Thymus (tissue), 11 donors: ENCODE results near the gene PROM1. TPM values are rescaled to one million over a fixed set of nuclear protein-coding genes. Genes with fewer than 3 reads are reported as not detected.

ENCODE experiments used
- DNase-seq, 9 donors: peaks; one replicate each; pipeline ENCODE4 v3.0.0-alpha.2; 2013; ENCODE audit warnings: low spot score in 9 of 9, low read depth in 6 of 9, missing footprints in 1 of 9
- H3K27ac ChIP-seq, 2 donors: one replicate each; pipeline ENCODE4 v1.5.1; 2013; ENCODE audit warnings: control low read depth in 1 of 2, low read depth in 1 of 2, low read length in 1 of 2, mild to moderate bottlenecking in 1 of 2, moderate library complexity in 1 of 2
- H3K27me3 ChIP-seq, 2 donors: one replicate each; pipeline ENCODE4 v1.5.1; 2013; ENCODE audit warnings: low read length in 1 of 2; ENCODE audit not compliant: control insufficient read depth in 2 of 2, insufficient read depth in 1 of 2
- H3K36me3 ChIP-seq, 2 donors: one replicate each; pipeline ENCODE4 v1.5.1; 2013; ENCODE audit warnings: low read length in 1 of 2, mild to moderate bottlenecking in 1 of 2, moderate library complexity in 1 of 2; ENCODE audit not compliant: control insufficient read depth in 2 of 2, insufficient read depth in 2 of 2
- H3K4me1 ChIP-seq, 2 donors: one replicate each; pipeline ENCODE4 v1.5.1; 2013; ENCODE audit warnings: low read length in 2 of 2; ENCODE audit not compliant: control insufficient read depth in 2 of 2, insufficient read depth in 2 of 2
- H3K4me3 ChIP-seq, 2 donors: one replicate each; pipeline ENCODE4 v1.5.1; 2013; ENCODE audit warnings: low read length in 2 of 2, control low read depth in 1 of 2, mild to moderate bottlenecking in 1 of 2
- H3K9me3 ChIP-seq, 2 donors: one replicate each; pipeline ENCODE4 v1.5.1; 2013; ENCODE audit warnings: low read length in 1 of 2, mild to moderate bottlenecking in 1 of 2; ENCODE audit not compliant: control insufficient read depth in 2 of 2, insufficient read depth in 1 of 2
- WGBS: extraction: QIAGEN DNeasy Blood & Tissue Kit; methylation state at CpG from one replicate; pipeline ENCODE4 v1.1.7; 2013; 5-methylcytosine and 5-hydroxymethylcytosine counted together
- polyA plus RNA-seq: library from polyadenylated mRNA; stranded (reverse); fragments of 200-250 nt; gene quantifications from one replicate; pipeline ENCODE4 v1.2.3, GENCODE V29; 2013
- total RNA-seq: library from RNA; stranded (reverse); fragments of 120-200 nt; gene quantifications from one replicate; pipeline ENCODE4 v1.2.4, GENCODE V29; 2013
- donor health status: healthy.

PROM1 gene
- total and polyA plus RNA-seq, 2 donors = 1.0 to 1.1 TPM

DNA sequence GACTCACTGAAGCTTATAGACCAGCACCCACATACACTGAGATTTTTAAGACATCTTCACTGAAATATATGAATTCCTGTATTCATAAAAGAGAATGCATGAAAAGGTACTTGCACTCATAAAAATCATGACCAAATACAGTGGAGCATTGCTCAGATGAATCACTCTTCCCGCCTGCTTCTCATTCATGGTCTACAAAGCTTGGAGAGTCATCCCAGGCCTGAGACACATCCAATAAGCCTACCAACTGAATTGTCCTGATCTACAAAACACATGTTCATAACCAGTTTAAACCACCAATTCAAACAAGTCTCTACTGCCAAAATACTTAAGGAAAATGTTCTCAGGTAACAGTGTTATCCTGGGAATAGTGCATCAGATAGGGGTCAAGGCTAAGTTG lies 38.1 kb downstream of the PROM1 start:
- no peak overlapping the region for H3K27ac ChIP-seq
- no peaks in the 10 kb centered on the region for H3K4me1 ChIP-seq
- no peak overlapping the region for H3K4me3 ChIP-seq
- H3K36me3 ChIP-seq = no peaks in the 10 kb centered on the region
- 100% methylated on average over 1 of the region's 1 CpG for WGBS
- no peaks in the 10 kb centered on the region for H3K9me3 ChIP-seq
- H3K27me3 ChIP-seq = no peaks in the 10 kb centered on the region
- DNase-seq = no peak

DNA sequence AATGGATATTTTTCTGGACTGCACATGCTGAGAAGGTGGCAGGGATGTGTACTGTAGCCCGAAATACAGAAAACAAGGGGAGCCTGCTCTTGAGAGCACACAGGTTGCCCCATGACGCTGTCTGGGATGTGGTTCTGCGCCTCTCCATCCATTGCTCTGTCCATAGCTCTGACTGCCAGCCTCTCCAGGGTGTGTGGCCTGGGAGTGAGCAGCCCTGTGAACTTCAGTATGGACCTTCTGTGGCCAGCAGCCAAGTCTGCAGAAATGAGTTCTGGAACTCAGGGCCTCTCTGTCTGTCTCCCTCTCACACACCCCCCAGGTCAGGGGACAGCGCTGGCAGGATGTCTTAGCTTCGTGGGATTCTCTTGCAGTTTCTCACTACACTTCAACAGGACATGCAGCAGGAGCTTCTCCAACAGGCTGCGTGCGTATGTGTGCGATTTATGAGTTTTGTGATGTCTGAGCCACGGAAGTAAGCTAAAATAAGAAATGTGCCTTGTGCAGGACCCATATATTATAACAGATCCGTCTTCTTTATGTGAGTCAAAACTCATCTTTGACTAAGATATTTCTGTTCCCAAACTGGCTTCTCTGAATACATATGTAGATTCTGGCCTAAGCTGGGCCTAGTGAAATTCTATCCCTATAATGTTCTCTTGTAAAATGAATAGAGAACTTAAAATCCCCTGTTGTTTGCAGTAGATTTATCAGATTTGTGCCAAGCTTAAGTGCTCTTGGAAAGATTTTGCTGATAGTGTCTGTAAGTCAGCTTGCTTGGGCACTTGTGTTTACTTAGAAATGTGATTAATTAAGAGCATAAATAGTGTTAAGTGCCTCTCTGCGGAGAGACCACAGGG lies 40.0 kb downstream of the PROM1 start:
- H3K9me3 ChIP-seq = no peaks in the 10 kb centered on the region
- 76% methylated on average over 11 of the region's 11 CpGs for WGBS
- DNase-seq = no peak
- no peaks in the 10 kb centered on the region for H3K4me1 ChIP-seq
- no peaks in the 10 kb centered on the region for H3K27me3 ChIP-seq
- no peaks in the 10 kb centered on the region for H3K36me3 ChIP-seq
- H3K27ac ChIP-seq = no peak overlapping the region
- H3K4me3 ChIP-seq = no peak overlapping the region

DNA sequence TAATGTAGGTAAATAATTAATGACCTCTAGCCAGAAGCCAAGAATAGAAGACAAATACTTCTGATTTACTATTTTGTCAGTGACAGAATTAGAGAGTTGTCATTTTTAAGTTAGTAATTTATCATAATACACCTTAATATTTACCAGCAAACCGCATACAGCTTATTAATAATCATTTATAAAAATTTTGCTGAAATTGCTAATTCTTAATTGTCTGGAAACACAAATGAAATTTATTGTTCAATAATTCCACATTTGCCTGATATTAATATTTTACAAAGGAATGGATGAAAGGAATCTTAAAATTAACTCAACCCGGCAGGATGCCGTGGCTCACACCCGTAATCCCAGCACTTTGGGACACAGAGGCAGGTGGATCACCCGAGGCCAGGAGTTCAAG lies 44.7 kb downstream of the PROM1 start:
- no peaks in the 10 kb centered on the region for H3K9me3 ChIP-seq
- no peaks in the 10 kb centered on the region for H3K27me3 ChIP-seq
- 97% methylated on average over 5 of the region's 5 CpGs for WGBS
- H3K4me1 ChIP-seq = no peaks in the 10 kb centered on the region
- no peak overlapping the region for H3K27ac ChIP-seq
- DNase-seq = no peak
- H3K36me3 ChIP-seq = no peaks in the 10 kb centered on the region
- no peak overlapping the region for H3K4me3 ChIP-seq

DNA sequence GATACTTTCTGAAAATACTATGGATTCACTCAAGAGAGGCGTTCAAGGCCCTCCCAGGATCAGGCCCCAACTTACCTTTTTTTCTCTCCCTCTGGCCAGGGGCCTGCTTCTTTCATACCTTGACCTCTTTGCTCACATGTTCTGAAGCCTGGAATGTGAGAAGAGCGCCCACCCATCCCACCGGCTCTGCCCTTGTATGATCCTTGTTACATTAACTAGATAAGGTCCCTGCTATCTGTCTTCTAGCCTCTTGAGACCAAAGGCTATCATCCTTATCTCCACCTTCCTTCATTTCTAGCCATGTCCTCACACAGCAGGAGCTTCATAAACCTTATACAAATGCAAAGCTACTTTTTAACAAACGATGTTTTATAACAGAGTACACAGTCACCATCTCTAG lies 45.9 kb downstream of the PROM1 start:
- H3K36me3 ChIP-seq = no peaks in the 10 kb centered on the region
- no peak for DNase-seq
- H3K27ac ChIP-seq = no peak overlapping the region
- no peaks in the 10 kb centered on the region for H3K4me1 ChIP-seq
- 97% methylated on average over 4 of the region's 4 CpGs for WGBS
- no peaks in the 10 kb centered on the region for H3K9me3 ChIP-seq
- no peak overlapping the region for H3K4me3 ChIP-seq
- H3K27me3 ChIP-seq = no peaks in the 10 kb centered on the region

DNA sequence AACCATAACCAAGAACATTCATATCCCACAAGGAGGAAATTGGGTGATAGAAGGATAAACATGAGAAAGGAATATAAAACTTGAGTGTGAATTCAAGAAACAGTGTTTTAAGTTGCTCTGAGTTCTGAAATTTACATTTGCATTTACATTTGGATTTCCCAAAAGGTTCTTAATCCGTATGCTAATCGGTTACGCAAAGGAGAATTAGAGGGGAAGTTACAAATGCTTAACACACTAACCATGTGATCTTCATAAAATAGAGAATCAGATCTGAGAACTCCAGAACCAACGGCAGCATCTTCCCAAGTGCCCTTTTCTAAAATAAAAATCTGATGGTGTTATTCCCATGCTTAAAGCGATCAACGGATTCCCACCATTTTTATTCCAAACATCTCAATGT lies 48.0 kb downstream of the PROM1 start:
- WGBS = 95% methylated on average over 6 of the region's 6 CpGs
- Histone ChIP-seq H3K27ac (no peak overlapping the region), H3K9me3 (no peaks in the 10 kb centered on the region), H3K27me3 (no peaks in the 10 kb centered on the region), H3K4me1 (no peaks in the 10 kb centered on the region), H3K4me3 (no peak overlapping the region), H3K36me3 (no peaks in the 10 kb centered on the region)
- DNase-seq = no peak

DNA sequence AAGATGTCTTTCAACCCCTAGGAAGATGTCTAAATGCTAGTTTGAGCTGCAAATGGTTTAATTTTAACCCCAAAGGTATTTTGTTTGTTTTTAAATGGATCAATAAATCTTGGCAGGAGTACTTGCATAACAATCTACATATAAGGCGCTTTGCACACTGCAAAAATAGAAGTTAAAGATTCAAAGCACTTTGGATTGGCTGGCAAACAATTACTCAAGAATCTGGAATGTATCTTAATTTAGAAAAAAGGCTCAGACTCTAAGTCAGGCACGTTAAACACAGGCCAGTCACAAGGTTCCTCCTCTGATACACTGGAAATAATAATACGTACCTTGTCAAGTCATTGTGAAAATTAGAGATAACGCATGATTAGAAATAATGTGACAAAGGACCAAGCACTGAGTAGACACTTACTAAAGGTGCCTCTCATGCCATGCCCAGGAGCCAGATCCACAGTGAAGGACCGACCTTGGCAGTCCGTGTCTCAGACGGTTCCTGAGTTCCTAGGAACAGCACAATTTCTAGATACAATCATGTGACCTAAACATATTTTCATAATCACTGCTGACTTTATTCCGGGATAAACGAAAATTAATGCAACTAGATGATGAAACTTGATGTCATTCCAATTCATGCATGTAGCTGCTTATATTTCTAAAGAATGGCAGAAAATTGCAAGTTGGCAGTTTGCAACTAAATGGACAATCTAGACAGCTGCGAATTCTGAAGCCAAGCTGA lies 49.6 kb downstream of the PROM1 start:
- H3K4me3 ChIP-seq = no peak overlapping the region
- DNase-seq = no peak
- H3K9me3 ChIP-seq = no peaks in the 10 kb centered on the region
- 82% methylated on average over 10 of the region's 10 CpGs for whole genome bisulfite sequencing
- no peaks in the 10 kb centered on the region for H3K27me3 ChIP-seq
- H3K4me1 ChIP-seq = no peaks in the 10 kb centered on the region
- no peak overlapping the region for H3K27ac ChIP-seq
- H3K36me3 ChIP-seq = no peaks in the 10 kb centered on the region

DNA sequence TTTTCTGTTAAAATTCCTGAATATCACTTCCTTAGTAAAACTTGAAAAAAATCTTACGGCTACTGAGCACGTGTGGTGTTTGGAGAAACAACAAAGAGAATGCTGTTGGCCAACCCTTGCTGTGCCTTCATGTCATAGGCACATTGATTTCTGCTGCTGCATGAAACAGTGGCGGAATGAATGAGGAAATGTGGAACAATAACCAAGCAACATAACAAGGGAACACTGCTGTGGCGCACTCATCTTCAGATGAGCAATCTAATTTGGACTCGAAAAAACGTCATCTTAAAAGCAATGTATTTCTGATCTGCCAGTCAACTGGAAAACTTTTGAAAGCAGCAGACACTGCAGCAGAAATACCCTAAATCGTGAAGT lies 51.4 kb downstream of the PROM1 start:
- Histone ChIP-seq H3K27ac (no peak overlapping the region), H3K4me3 (no peak overlapping the region), H3K9me3 (no peaks in the 10 kb centered on the region), H3K36me3 (no peaks in the 10 kb centered on the region), H3K27me3 (no peaks in the 10 kb centered on the region), H3K4me1 (no peaks in the 10 kb centered on the region)
- WGBS = 87% methylated on average over 7 of the region's 7 CpGs
- DNase-seq = no peak

DNA sequence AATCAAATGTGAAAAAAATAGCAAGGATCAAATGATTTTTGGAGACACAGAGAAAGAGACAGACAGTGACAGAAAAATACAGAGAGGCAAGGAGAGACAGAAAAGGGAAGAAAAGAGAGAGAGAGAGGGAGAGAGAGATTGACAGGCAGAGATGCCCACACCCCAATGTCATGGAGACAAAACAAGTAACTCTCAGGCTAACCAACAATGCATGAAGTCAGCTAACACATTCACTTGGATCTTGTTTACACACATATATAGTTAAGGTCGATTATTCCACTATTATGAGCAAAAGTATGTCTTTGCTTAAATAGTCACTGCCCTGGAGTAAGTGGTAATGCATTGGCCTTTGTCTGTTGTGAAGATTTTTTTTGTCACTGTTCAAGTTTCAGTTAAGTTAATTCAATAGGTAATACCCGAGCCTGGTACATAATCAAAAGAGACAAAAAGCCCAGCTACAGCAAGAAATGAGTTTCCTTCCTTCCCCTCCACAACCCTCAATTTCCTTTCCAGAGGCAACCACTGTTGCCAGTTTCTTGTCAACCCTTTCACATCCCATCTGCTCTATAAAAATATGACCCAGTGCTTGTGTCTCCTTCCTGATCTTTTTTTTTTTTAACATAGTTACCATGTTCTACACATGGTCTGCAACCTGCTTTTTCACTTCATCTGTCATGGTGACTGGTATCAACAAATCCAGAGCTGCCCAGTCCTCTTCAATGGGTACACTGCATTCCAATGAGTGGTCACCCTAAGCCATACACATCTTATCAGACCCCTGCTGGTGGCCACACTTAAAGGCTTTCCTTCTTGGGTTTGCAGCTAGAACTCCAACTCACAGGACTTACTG lies 52.1 kb downstream of the PROM1 start:
- H3K36me3 ChIP-seq = no peaks in the 10 kb centered on the region
- H3K4me1 ChIP-seq = no peaks in the 10 kb centered on the region
- peak in 1 of 9 donors; percentile 13 for DNase-seq
- no peak overlapping the region for H3K4me3 ChIP-seq
- no peaks in the 10 kb centered on the region for H3K9me3 ChIP-seq
- WGBS = 3% methylated on average over 2 of the region's 2 CpGs
- H3K27ac ChIP-seq = no peak overlapping the region
- no peaks in the 10 kb centered on the region for H3K27me3 ChIP-seq

DNA sequence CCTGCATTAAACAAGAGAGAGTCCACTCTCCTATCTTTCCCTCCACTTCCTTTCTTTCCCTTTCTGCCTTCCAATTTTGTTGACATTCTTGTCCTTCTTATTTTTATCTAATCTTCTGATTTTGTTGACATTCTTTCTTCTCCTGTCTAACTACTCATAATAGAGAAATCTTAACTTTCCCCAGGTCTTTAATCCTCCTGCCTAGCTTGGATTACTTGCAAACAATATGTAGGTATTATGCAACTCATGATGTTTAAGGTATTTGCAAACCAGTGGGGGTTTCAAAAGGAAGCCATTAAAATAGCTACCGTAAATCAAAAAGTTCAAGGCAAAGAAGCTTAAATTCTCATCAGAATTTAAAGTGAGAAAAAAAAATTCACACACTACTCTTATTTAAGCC lies 53.9 kb downstream of the PROM1 start:
- 44% methylated on average over 1 of the region's 1 CpG for WGBS
- Histone ChIP-seq H3K4me3 (no peak overlapping the region), H3K4me1 (no peaks in the 10 kb centered on the region), H3K9me3 (no peaks in the 10 kb centered on the region), H3K27ac (no peak overlapping the region), H3K36me3 (no peaks in the 10 kb centered on the region), H3K27me3 (no peaks in the 10 kb centered on the region)
- DNase-seq = no peak
